ENCODE data around the gene MAST4.

MAST4 gene

GRCh38 chr5:66875315-66875714 lies 279.1 kb downstream of the MAST4 start:
- Histone ChIP-seq H3K4me1 (ENCODE audit: control insufficient read depth, insufficient read depth, low read length) (no peaks in the 10 kb centered on the region), H3K9ac (ENCODE audit: low read depth, low read length) (no peak overlapping the region), H3K27me3 (ENCODE audit: control insufficient read depth, insufficient read depth, low read length) (no peaks in the 10 kb centered on the region), H3K9me3 (ENCODE audit: control insufficient read depth, insufficient read depth, low read length) (no peaks in the 10 kb centered on the region), H3K36me3 (ENCODE audit: control insufficient read depth, insufficient read depth, low read length) (no peaks in the 10 kb centered on the region), H3K4me3 (ENCODE audit: low read depth, low read length) (no peak overlapping the region)

DNA sequence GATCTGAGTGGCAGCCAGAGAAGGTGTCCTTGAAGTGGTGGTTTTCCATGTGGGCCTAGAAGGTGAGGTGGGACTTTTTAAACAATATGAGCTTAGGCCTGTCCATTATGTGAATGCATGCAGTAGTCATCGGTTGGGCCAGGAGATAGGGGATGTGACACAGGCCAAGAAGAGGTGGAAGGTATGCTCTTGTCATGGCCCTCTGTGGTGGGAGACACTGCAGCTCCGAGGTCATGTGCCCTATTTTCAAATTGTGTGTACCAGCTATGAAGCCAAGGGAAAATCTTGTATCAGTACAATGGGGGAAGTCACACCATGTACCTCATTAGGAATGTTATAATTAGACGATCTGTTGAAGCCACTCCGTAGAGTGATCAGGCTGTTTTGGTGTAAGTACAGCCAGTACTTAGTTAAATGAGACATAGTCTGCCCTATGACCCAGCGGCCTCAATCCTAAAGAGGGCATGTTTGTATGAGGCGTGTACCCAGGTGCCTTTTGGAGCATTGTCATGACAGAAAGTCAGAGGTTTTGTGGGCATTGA lies 280.1 kb downstream of the MAST4 start:
- Histone ChIP-seq H3K9ac (ENCODE audit: low read depth, low read length) (no peak overlapping the region), H3K27me3 (ENCODE audit: control insufficient read depth, insufficient read depth, low read length) (no peaks in the 10 kb centered on the region), H3K9me3 (ENCODE audit: control insufficient read depth, insufficient read depth, low read length) (no peaks in the 10 kb centered on the region), H3K36me3 (ENCODE audit: control insufficient read depth, insufficient read depth, low read length) (no peaks in the 10 kb centered on the region), H3K4me3 (ENCODE audit: low read depth, low read length) (no peak overlapping the region), H3K4me1 (ENCODE audit: control insufficient read depth, insufficient read depth, low read length) (no peaks in the 10 kb centered on the region)

DNA sequence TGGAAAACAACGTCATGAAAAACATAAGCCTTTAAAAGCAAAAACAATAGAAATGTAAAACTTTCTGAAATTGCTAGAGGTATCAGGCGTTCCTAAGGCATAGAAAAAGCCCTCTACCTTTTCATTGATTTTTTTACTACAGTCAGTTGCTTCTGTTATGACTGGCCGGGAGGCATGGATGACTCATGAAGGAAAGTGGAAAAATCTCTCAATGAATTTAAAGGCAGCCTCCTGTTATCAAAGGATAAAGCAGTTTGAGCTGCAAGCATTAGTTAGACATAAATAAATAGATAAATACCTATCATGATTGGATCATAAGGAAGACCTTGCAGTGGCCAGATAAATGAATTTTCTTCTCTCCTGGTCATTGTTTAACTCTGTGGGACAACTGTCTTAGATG lies 281.6 kb downstream of the MAST4 start:
- Histone ChIP-seq H3K4me3 (ENCODE audit: low read depth, low read length) (no peak overlapping the region), H3K9me3 (ENCODE audit: control insufficient read depth, insufficient read depth, low read length) (no peaks in the 10 kb centered on the region)

DNA sequence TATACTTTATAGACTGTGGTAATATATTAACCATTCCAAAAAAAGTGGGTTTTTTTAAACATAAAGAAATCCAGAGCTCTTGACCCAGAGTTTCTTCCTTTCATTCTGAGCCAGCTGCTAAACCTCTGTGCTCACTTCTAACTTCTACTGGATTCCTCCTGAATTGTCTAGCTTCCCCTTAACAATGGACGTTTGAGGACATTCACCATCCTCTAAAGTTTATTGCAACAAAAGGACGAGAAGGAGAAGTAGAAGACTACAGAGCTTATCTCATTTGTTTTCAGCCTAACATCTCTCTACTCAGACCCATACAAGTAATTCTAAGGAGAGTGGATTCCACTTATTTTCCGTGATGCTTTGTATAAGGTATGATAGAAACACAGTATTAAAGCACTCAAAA lies 284.2 kb downstream of the MAST4 start:
- H3K4me3 ChIP-seq (ENCODE audit: low read depth, low read length), result no peak overlapping the region
- H3K4me1 ChIP-seq (ENCODE audit: control insufficient read depth, insufficient read depth, low read length), result no peaks in the 10 kb centered on the region
- no peaks in the 10 kb centered on the region for H3K27me3 ChIP-seq (ENCODE audit: control insufficient read depth, insufficient read depth, low read length)
- no peaks in the 10 kb centered on the region for H3K36me3 ChIP-seq (ENCODE audit: control insufficient read depth, insufficient read depth, low read length)
- no peaks in the 10 kb centered on the region for H3K9me3 ChIP-seq (ENCODE audit: control insufficient read depth, insufficient read depth, low read length)
- no peak overlapping the region for H3K9ac ChIP-seq (ENCODE audit: low read depth, low read length)

More for the DNA sequence above, 281.6 kb downstream of the MAST4 start:
- Histone ChIP-seq H3K9ac (ENCODE audit: low read depth, low read length) (no peak overlapping the region), H3K4me1 (ENCODE audit: control insufficient read depth, insufficient read depth, low read length) (no peaks in the 10 kb centered on the region), H3K27me3 (ENCODE audit: control insufficient read depth, insufficient read depth, low read length) (no peaks in the 10 kb centered on the region), H3K36me3 (ENCODE audit: control insufficient read depth, insufficient read depth, low read length) (no peaks in the 10 kb centered on the region)

GRCh38 chr5:66881480-66882161 lies 285.4 kb downstream of the MAST4 start:
- Histone ChIP-seq H3K27me3 (ENCODE audit: control insufficient read depth, insufficient read depth, low read length) (no peaks in the 10 kb centered on the region), H3K9me3 (ENCODE audit: control insufficient read depth, insufficient read depth, low read length) (no peaks in the 10 kb centered on the region), H3K36me3 (ENCODE audit: control insufficient read depth, insufficient read depth, low read length) (no peaks in the 10 kb centered on the region), H3K4me1 (ENCODE audit: control insufficient read depth, insufficient read depth, low read length) (no peaks in the 10 kb centered on the region), H3K4me3 (ENCODE audit: low read depth, low read length) (no peak overlapping the region), H3K9ac (ENCODE audit: low read depth, low read length) (no peak overlapping the region)

- Histone ChIP-seq H3K9ac (ENCODE audit: low read depth, low read length) (no peak overlapping the region), H3K9me3 (ENCODE audit: control insufficient read depth, insufficient read depth, low read length) (no peaks in the 10 kb centered on the region), H3K36me3 (ENCODE audit: control insufficient read depth, insufficient read depth, low read length) (no peaks in the 10 kb centered on the region), H3K27me3 (ENCODE audit: control insufficient read depth, insufficient read depth, low read length) (no peaks in the 10 kb centered on the region), H3K4me1 (ENCODE audit: control insufficient read depth, insufficient read depth, low read length) (no peaks in the 10 kb centered on the region), H3K4me3 (ENCODE audit: low read depth, low read length) (no peak overlapping the region)
Observed at GRCh38 chr5:66882606-66883227, 286.5 kb downstream of the MAST4 start.

GRCh38 chr5:66884564-66885243 lies 288.5 kb downstream of the MAST4 start:
- no peaks in the 10 kb centered on the region for H3K4me1 ChIP-seq (ENCODE audit: control insufficient read depth, insufficient read depth, low read length)
- no peaks in the 10 kb centered on the region for H3K36me3 ChIP-seq (ENCODE audit: control insufficient read depth, insufficient read depth, low read length)
- no peaks in the 10 kb centered on the region for H3K27me3 ChIP-seq (ENCODE audit: control insufficient read depth, insufficient read depth, low read length)
- H3K9me3 ChIP-seq (ENCODE audit: control insufficient read depth, insufficient read depth, low read length), result no peaks in the 10 kb centered on the region
- H3K4me3 ChIP-seq (ENCODE audit: low read depth, low read length), result no peak overlapping the region
- no peak overlapping the region for H3K9ac ChIP-seq (ENCODE audit: low read depth, low read length)

GRCh38 chr5:66886941-66887340 lies 290.7 kb downstream of the MAST4 start:
- Histone ChIP-seq H3K9me3 (ENCODE audit: control insufficient read depth, insufficient read depth, low read length) (no peaks in the 10 kb centered on the region), H3K27me3 (ENCODE audit: control insufficient read depth, insufficient read depth, low read length) (no peaks in the 10 kb centered on the region), H3K4me1 (ENCODE audit: control insufficient read depth, insufficient read depth, low read length) (peaks cover 9% of the 10 kb centered on the region), H3K4me3 (ENCODE audit: low read depth, low read length) (no peak overlapping the region), H3K36me3 (ENCODE audit: control insufficient read depth, insufficient read depth, low read length) (no peaks in the 10 kb centered on the region), H3K9ac (ENCODE audit: low read depth, low read length) (no peak overlapping the region)

GRCh38 chr5:66888613-66889012 lies 292.4 kb downstream of the MAST4 start:
- H3K36me3 ChIP-seq (ENCODE audit: control insufficient read depth, insufficient read depth, low read length), result no peaks in the 10 kb centered on the region
- H3K9ac ChIP-seq (ENCODE audit: low read depth, low read length), result no peak overlapping the region
- no peak overlapping the region for H3K4me3 ChIP-seq (ENCODE audit: low read depth, low read length)
- H3K27me3 ChIP-seq (ENCODE audit: control insufficient read depth, insufficient read depth, low read length), result no peaks in the 10 kb centered on the region
- H3K4me1 ChIP-seq (ENCODE audit: control insufficient read depth, insufficient read depth, low read length), result peaks cover 9% of the 10 kb centered on the region
- no peaks in the 10 kb centered on the region for H3K9me3 ChIP-seq (ENCODE audit: control insufficient read depth, insufficient read depth, low read length)

GRCh38 chr5:66889056-66889455 lies 292.9 kb downstream of the MAST4 start:
- H3K4me1 ChIP-seq (ENCODE audit: control insufficient read depth, insufficient read depth, low read length), result peaks cover 9% of the 10 kb centered on the region
- H3K9ac ChIP-seq (ENCODE audit: low read depth, low read length), result no peak overlapping the region
- no peaks in the 10 kb centered on the region for H3K9me3 ChIP-seq (ENCODE audit: control insufficient read depth, insufficient read depth, low read length)
- H3K27me3 ChIP-seq (ENCODE audit: control insufficient read depth, insufficient read depth, low read length), result no peaks in the 10 kb centered on the region
- no peak overlapping the region for H3K4me3 ChIP-seq (ENCODE audit: low read depth, low read length)
- no peaks in the 10 kb centered on the region for H3K36me3 ChIP-seq (ENCODE audit: control insufficient read depth, insufficient read depth, low read length)

- Histone ChIP-seq H3K36me3 (ENCODE audit: control insufficient read depth, insufficient read depth, low read length) (no peaks in the 10 kb centered on the region), H3K9me3 (ENCODE audit: control insufficient read depth, insufficient read depth, low read length) (no peaks in the 10 kb centered on the region), H3K4me3 (ENCODE audit: low read depth, low read length) (no peak overlapping the region), H3K4me1 (ENCODE audit: control insufficient read depth, insufficient read depth, low read length) (peaks cover 9% of the 10 kb centered on the region), H3K27me3 (ENCODE audit: control insufficient read depth, insufficient read depth, low read length) (no peaks in the 10 kb centered on the region), H3K9ac (ENCODE audit: low read depth, low read length) (no peak overlapping the region)
Observed at GRCh38 chr5:66889524-66889923, 293.3 kb downstream of the MAST4 start.
